Adrenal gland (tissue), 12 donors: ENCODE results near the gene PTGFRN. TPM values are rescaled to one million over a fixed set of nuclear protein-coding genes. Genes with fewer than 3 reads are reported as not detected.

Experiments used
- DNase-seq, 7 donors: peaks; one replicate each; pipeline ENCODE4 v3.0.0-alpha.2; 2019 to 2020
- H3K27ac ChIP-seq, 5 donors: fragments of 200-600 bp; sonication (generic) in 4 of 5; 1 replicate in 3 of 5; 2 replicates in 2 of 5; pipeline versions ENCODE4 v1.5.1 to v1.8.0; 2016 to 2020; ENCODE audit warnings: mild to moderate bottlenecking in 1 of 5
- H3K27me3 ChIP-seq: fragments of 200-600 bp; 2 replicates; pipeline ENCODE4 v1.8.0; 2021
- H3K36me3 ChIP-seq, 2 donors: fragments of 200-600 bp; replicated peaks in 1 of 2; 1 replicate in 1 of 2; 2 replicates in 1 of 2; pipeline versions ENCODE4 v1.5.1 to v1.8.0; 2018 to 2022
- H3K4me1 ChIP-seq, 2 donors: fragments of 200-600 bp; replicated peaks in 1 of 2; 1 replicate in 1 of 2; 2 replicates in 1 of 2; pipeline versions ENCODE4 v1.5.1 to v1.8.0; 2018 to 2021
- H3K4me3 ChIP-seq, 4 donors: fragments of 200-600 bp; sonication (generic) in 3 of 4; one replicate each; pipeline ENCODE4 v1.5.1; 2016 to 2018
- H3K9me3 ChIP-seq, 3 donors: fragments of 200-600 bp; sonication (generic) in 1 of 3; replicated peaks in 1 of 3; 1 replicate in 2 of 3; 2 replicates in 1 of 3; pipeline versions ENCODE4 v1.5.1 to v1.8.0; 2016 to 2021
- POLR2A ChIP-seq, 2 donors: fragments of 450-650 bp; IDR thresholded peaks; one replicate each; pipeline ENCODE4 v1.6.1; 2017; ENCODE audit warnings: antibody characterized with exemption in 2 of 2, mild to moderate bottlenecking in 2 of 2, moderate library complexity in 1 of 2
- WGBS, 4 donors: extraction: QIAGEN DNeasy Blood & Tissue Kit in 2 of 4; methylation state at CpG; one replicate each; pipeline versions ENCODE4 v1.1.5 to v1.1.7; 2013 to 2017; 5-methylcytosine and 5-hydroxymethylcytosine counted together
- intact Hi-C, 2 donors: fragments of 100-400 bp; cut with DNase I; formaldehyde crosslinking; loops; one replicate each; pipeline versions ENCODE4 v1.14.1 to v1.15.0; 2022 to 2023
- polyA plus RNA-seq, 3 donors: library from polyadenylated mRNA; stranded (reverse); fragments of 200-250 nt in 2 of 3; fragments of 350-450 nt in 1 of 3; fragmentation: Illumina TruSeq in 1 of 3; extraction: RNeasy Lipid Tissue Mini Kit (QIAGEN cat#74804) in 1 of 3; gene quantifications; one replicate each; pipeline ENCODE4 v1.2.3, GENCODE V29; 2013 to 2014
- total RNA-seq, 9 donors: library from RNA; depleted of rRNA in 4 of 9; stranded (reverse); fragments of >200 nt in 4 of 9; fragments of 120-200 nt in 1 of 9; fragmentation: NEBNext Ultra II Directional in 1 of 9; extraction: Animal tissue kit (Norgen Biotek cat#: 25700) in 1 of 9; gene quantifications; one replicate each; pipeline versions ENCODE4 v1.1.0 to v1.2.4, GENCODE V29; 2013 to 2023
- TF ChIP-seq, protein P1 (sequence below), 6 experiments: fragments of 450-650 bp in 4 of 6; fragments of 200-600 bp in 2 of 6; sonication (generic) in 1 of 6; IDR thresholded peaks; 1 replicate in 5 of 6; 2 replicates in 1 of 6; pipeline versions ENCODE4 v1.5.1 to v1.8.0; 2016 to 2021; ENCODE audit warnings: antibody characterized with exemption in 6 of 6, mild to moderate bottlenecking in 2 of 6, moderate library complexity in 1 of 6
- donor health status: healthy with polysubstance abuse.
- donor health status: Bipolar disorder and iron deficiency.
- donor health status: DM: yes; HTN: yes; CAD: no.
- donor health status: DM: no; HTN: no; CAD: no.
- donor health status: DM: no; HTN: no; CAD: no.
- donor health status: DM: yes; HTN: yes; CAD: no.

The PTGFRN gene
- total and polyA plus RNA-seq, 12 donors = 63.3 to 173 (median 67.4) TPM

DNA sequence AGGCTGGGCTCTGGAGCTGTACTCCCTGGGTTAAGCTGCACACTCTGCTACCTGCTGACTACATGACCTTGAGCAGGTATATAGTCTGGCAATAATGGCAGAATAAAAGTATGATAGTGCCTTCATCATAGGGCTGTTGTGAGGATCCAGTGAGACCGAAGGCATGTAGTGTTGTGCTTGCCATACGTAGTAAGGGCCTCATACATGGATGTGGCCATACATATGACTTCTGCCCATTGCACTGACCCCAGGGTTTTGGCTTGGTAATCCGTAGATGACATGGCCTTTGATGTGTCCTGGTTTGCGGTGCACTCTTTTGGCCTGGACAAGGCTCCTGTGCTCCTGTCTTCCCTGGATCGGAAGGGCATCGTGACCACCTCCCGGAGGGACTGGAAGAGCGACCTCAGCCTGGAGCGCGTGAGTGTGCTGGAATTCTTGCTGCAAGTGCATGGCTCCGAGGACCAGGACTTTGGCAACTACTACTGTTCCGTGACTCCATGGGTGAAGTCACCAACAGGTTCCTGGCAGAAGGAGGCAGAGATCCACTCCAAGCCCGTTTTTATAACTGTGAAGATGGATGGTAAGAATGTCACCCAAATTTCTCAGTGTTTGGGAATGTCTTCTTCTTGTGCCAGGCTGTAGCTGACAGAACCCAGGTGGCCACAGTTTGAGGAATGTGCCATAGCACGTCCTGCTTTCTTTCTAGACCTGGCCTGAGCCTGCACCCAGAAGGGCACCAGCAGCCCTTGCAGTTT is 74.9 kb downstream of the PTGFRN start:
- no peaks in the 10 kb centered on the region for H3K27me3 ChIP-seq
- H3K4me3 ChIP-seq = no peak overlapping the region
- peak overlapping the region in 3 of 5 donors; percentile 1 to 62 (median 7) for H3K27ac ChIP-seq
- peak in 4 of 7 donors; percentile 46 to 51 (median 50) for DNase-seq
- H3K4me1 ChIP-seq = peaks cover 25 to 41% of the 10 kb centered on the region in 2 donors
- TF ChIP-seq, protein P1, sequence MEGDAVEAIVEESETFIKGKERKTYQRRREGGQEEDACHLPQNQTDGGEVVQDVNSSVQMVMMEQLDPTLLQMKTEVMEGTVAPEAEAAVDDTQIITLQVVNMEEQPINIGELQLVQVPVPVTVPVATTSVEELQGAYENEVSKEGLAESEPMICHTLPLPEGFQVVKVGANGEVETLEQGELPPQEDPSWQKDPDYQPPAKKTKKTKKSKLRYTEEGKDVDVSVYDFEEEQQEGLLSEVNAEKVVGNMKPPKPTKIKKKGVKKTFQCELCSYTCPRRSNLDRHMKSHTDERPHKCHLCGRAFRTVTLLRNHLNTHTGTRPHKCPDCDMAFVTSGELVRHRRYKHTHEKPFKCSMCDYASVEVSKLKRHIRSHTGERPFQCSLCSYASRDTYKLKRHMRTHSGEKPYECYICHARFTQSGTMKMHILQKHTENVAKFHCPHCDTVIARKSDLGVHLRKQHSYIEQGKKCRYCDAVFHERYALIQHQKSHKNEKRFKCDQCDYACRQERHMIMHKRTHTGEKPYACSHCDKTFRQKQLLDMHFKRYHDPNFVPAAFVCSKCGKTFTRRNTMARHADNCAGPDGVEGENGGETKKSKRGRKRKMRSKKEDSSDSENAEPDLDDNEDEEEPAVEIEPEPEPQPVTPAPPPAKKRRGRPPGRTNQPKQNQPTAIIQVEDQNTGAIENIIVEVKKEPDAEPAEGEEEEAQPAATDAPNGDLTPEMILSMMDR (IDR thresholded peaks at IDR 0.05) = no peak
- no peak for TF ChIP-seq POLR2A (IDR thresholded peaks at IDR 0.05)
- H3K9me3 ChIP-seq = no peaks in the 10 kb centered on the region
- intact Hi-C loops = loop anchor here in 1 of 2 donors (10.0 kb wide), 1 partner anchor 70 kb away; no protein-coding TSS in a partner anchor
- H3K36me3 ChIP-seq = no peaks in the 10 kb centered on the region
- WGBS, 4 donors = 81 to 91% (median 86%) methylated on average over 5 to 14 of the region's 14 CpGs

DNA sequence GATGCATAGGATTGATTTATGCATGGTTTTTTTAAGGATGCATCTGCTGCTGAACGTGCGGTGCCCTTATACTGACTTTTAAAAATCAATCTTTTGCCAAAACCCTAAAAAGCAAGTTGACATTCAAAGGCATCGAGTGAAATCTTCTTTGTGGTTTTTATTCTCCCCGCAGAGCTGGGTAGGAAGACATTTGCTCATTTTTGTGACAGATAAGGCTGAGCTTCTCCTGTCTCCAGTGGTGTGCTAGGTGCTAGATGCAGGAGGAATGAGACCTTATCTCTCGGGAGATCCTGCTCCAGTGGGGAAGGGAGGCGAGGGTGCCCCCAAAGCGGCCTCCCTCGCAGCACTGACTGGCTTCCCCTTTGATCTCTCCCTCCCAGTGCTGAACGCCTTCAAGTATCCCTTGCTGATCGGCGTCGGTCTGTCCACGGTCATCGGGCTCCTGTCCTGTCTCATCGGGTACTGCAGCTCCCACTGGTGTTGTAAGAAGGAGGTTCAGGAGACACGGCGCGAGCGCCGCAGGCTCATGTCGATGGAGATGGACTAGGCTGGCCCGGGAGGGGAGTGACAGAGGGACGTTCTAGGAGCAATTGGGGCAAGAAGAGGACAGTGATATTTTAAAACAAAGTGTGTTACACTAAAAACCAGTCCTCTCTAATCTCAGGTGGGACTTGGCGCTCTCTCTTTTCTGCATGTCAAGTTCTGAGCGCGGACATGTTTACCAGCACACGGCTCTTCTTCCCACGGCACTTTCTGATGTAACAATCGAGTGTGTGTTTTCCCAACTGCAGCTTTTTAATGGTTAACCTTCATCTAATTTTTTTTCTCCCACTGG is 76.9 kb downstream of the PTGFRN start:
- Histone ChIP-seq H3K9me3 (no peaks in the 10 kb centered on the region), H3K4me1 (peaks cover 33 to 56% of the 10 kb centered on the region in 2 donors), H3K27me3 (no peaks in the 10 kb centered on the region), H3K36me3 (no peaks in the 10 kb centered on the region), H3K27ac (no peak overlapping the region), H3K4me3 (no peak overlapping the region)
- 78 to 88% (median 83%) methylated on average over 28 to 29 of the region's 29 CpGs for WGBS, 4 donors
- TF ChIP-seq, protein P1 (IDR thresholded peaks at IDR 0.05) = no peak
- no peak for TF ChIP-seq POLR2A (IDR thresholded peaks at IDR 0.05)
- intact Hi-C loops = loop anchor here in 1 of 2 donors (10.0 kb wide), 1 partner anchor 72 kb away; no protein-coding TSS in a partner anchor
- no peak for DNase-seq

DNA sequence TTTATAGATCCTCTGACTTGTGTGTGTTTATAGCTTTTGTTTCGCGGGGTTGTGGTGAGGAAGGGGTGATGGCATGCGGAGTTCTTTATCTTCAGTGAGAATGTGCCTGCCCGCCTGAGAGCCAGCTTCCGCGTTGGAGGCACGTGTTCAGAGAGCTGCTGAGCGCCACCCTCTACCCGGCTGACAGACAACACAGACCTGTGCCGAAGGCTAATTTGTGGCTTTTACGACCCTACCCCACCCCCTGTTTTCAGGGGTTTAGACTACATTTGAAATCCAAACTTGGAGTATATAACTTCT is 77.5 kb downstream of the PTGFRN start:
- no peaks in the 10 kb centered on the region for H3K27me3 ChIP-seq
- peaks cover 32 to 56% of the 10 kb centered on the region in 2 donors for H3K4me1 ChIP-seq
- H3K4me3 ChIP-seq = no peak overlapping the region
- WGBS, 4 donors = 69 to 80% (median 76%) methylated on average over 11 of the region's 11 CpGs
- intact Hi-C loops = loop anchor here in 1 of 2 donors (10.0 kb wide), 1 partner anchor 72 kb away; no protein-coding TSS in a partner anchor
- H3K36me3 ChIP-seq = no peaks in the 10 kb centered on the region
- DNase-seq = no peak
- H3K27ac ChIP-seq = no peak overlapping the region
- no peaks in the 10 kb centered on the region for H3K9me3 ChIP-seq
- TF ChIP-seq, protein P1 (IDR thresholded peaks at IDR 0.05) = no peak
- TF ChIP-seq POLR2A (IDR thresholded peaks at IDR 0.05) = no peak

DNA sequence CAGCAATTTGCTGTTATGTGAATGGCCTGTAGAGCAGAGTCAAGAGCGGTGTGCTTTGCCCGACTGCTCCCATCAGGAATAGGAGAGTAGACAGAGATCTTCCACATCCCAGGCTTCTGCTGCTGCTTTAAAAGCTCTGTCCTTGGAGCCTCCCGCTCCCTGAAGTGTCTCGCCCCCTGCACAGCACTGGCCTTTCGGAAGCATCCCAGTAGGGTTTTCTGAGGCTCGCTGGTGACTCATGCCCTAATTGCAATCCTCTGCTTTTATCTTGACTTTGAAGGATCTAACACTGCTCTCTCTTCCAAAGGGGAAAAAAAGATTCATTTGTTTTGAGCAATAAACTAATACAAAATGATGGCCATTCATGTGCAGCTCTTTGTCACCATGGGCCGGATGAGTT is 78.5 kb downstream of the PTGFRN start:
- 46 to 59% (median 50%) methylated on average over 7 of the region's 7 CpGs for WGBS, 4 donors
- Histone ChIP-seq H3K36me3 (no peaks in the 10 kb centered on the region), H3K4me1 (peaks cover 22 to 45% of the 10 kb centered on the region in 2 donors), H3K9me3 (no peaks in the 10 kb centered on the region), H3K27ac (peak overlapping the region in 4 of 5 donors; percentile 55 to 83 (median 70)), H3K27me3 (no peaks in the 10 kb centered on the region), H3K4me3 (no peak overlapping the region)
- TF ChIP-seq, protein P1 (IDR thresholded peaks at IDR 0.05) = no peak
- peak in 1 of 2 donors; percentile 43 for TF ChIP-seq POLR2A (IDR thresholded peaks at IDR 0.05)
- DNase-seq = peak; percentile 55 to 90 (median 87)
- intact Hi-C loops = loop anchor here in 1 of 2 donors (10.0 kb wide), 1 partner anchor 73 kb away; no protein-coding TSS in a partner anchor
